Measurements from ENCODE around the gene DHH.

- TF ChIP-seq, protein P1, sequence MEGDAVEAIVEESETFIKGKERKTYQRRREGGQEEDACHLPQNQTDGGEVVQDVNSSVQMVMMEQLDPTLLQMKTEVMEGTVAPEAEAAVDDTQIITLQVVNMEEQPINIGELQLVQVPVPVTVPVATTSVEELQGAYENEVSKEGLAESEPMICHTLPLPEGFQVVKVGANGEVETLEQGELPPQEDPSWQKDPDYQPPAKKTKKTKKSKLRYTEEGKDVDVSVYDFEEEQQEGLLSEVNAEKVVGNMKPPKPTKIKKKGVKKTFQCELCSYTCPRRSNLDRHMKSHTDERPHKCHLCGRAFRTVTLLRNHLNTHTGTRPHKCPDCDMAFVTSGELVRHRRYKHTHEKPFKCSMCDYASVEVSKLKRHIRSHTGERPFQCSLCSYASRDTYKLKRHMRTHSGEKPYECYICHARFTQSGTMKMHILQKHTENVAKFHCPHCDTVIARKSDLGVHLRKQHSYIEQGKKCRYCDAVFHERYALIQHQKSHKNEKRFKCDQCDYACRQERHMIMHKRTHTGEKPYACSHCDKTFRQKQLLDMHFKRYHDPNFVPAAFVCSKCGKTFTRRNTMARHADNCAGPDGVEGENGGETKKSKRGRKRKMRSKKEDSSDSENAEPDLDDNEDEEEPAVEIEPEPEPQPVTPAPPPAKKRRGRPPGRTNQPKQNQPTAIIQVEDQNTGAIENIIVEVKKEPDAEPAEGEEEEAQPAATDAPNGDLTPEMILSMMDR (IDR thresholded peaks at IDR 0.05; ENCODE audit: insufficient read depth, low read length), result no peak
- no peak for TF ChIP-seq POLR2AphosphoS5 (IDR thresholded peaks at IDR 0.05; ENCODE audit: low read depth)
Observed at GRCh38 chr12:49048953-49049352, 45.6 kb downstream of the DHH start.

Measured in HL-60 (cell line).